ENCODE data around the gene MANBA.

The MANBA gene

DNA sequence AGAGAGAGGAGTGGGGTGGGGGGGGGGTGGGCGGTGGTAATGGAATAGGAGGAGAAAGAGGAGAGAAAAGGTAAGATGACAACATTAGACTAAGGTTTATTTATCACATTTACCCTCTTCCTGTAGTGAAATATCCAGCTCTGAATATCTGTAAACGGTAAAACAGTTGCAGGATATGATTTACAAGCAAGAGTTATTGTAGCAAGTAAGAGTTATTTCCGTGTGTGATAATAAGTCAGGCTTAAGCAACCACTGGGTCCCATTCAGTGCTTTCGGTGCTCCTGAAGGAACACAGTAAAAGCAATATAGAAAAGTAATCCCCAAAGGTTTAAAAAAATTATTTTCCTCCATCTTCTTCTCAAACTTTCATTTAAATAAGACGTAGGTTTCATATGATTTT is 103.6 kb downstream of the MANBA start:
- no peak for TF ChIP-seq CTCF (IDR thresholded peaks at IDR 0.05; ENCODE audit: poor library complexity, severe bottlenecking)
- Histone ChIP-seq H3K27ac (ENCODE audit: poor library complexity, severe bottlenecking) (no peak overlapping the region), H3K9me3 (ENCODE audit: severe bottlenecking) (no peaks in the 10 kb centered on the region), H3K4me3 (ENCODE audit: severe bottlenecking) (no peak overlapping the region), H3K4me1 (ENCODE audit: insufficient read depth, poor library complexity, severe bottlenecking) (no peaks in the 10 kb centered on the region), H3K36me3 (ENCODE audit: low read depth) (no peaks in the 10 kb centered on the region), H3K27me3 (ENCODE audit: insufficient read depth, poor library complexity, severe bottlenecking) (no peaks in the 10 kb centered on the region)
- no peak for DNase-seq (ENCODE audit: low spot score)
- ATAC-seq (ENCODE audit: low read depth) = no peak

DNA sequence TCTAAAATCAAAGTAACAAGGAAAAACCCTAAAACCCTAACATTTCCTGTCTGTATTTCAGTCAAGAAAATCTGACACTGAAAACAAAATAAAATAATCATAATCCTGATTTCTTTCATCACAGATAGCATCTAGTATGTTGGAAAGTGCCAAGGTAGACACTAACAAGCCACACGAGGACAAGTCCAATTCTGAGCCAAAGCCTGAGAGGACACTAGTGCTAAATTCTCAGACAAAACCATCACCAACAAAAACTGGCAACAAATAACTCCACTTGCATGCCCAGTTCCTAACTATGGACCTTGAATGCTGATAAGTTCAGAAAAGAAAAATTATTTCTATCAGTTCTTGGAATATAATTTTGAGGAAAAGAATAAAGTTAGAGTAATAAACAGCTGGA is 113.7 kb downstream of the MANBA start:
- no peaks in the 10 kb centered on the region for H3K9me3 ChIP-seq (ENCODE audit: severe bottlenecking)
- no peak for TF ChIP-seq CTCF (IDR thresholded peaks at IDR 0.05; ENCODE audit: poor library complexity, severe bottlenecking)
- peaks cover 22% of the 10 kb centered on the region for H3K36me3 ChIP-seq (ENCODE audit: low read depth)
- no peaks in the 10 kb centered on the region for H3K27me3 ChIP-seq (ENCODE audit: insufficient read depth, poor library complexity, severe bottlenecking)
- ATAC-seq (ENCODE audit: low read depth) = no peak
- H3K27ac ChIP-seq (ENCODE audit: poor library complexity, severe bottlenecking) = no peak overlapping the region
- H3K4me1 ChIP-seq (ENCODE audit: insufficient read depth, poor library complexity, severe bottlenecking) = no peaks in the 10 kb centered on the region
- DNase-seq (ENCODE audit: low spot score) = no peak
- no peak overlapping the region for H3K4me3 ChIP-seq (ENCODE audit: severe bottlenecking)

- Histone ChIP-seq H3K4me3 (ENCODE audit: severe bottlenecking) (no peak overlapping the region), H3K27ac (ENCODE audit: poor library complexity, severe bottlenecking) (no peak overlapping the region), H3K36me3 (ENCODE audit: low read depth) (peaks cover 15% of the 10 kb centered on the region), H3K9me3 (ENCODE audit: severe bottlenecking) (no peaks in the 10 kb centered on the region), H3K4me1 (ENCODE audit: insufficient read depth, poor library complexity, severe bottlenecking) (peaks cover 11% of the 10 kb centered on the region), H3K27me3 (ENCODE audit: insufficient read depth, poor library complexity, severe bottlenecking) (no peaks in the 10 kb centered on the region)
- DNase-seq (ENCODE audit: low spot score) (no peak), ATAC-seq (ENCODE audit: low read depth) (no peak)
- TF ChIP-seq CTCF (IDR thresholded peaks at IDR 0.05; ENCODE audit: poor library complexity, severe bottlenecking) = no peak
These were observed 118.0 kb downstream of the MANBA start for GRCh38 chr4:102642631-102643298.

DNA sequence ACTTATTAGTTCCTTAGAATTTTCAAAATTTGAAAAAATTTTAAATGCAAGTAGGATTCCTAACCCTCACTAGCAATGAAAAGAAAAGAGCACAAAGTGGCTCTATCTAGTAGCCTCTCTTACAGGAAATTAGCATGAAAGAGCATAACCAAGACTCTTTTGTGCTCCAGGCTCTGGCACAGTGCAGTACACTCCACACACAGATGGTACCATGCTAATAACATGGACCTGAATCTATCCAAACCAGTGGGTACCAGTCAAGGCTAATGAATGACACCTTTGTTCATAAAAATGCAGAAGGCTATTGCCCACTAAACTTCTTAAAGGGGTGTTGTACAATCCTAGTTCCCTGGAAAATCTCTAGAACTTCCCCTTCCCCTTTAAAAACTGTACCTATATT is 119.0 kb downstream of the MANBA start:
- no peak for TF ChIP-seq CTCF (IDR thresholded peaks at IDR 0.05; ENCODE audit: poor library complexity, severe bottlenecking)
- ATAC-seq (ENCODE audit: low read depth) = no peak
- H3K36me3 ChIP-seq (ENCODE audit: low read depth) = peaks cover 18% of the 10 kb centered on the region
- H3K4me1 ChIP-seq (ENCODE audit: insufficient read depth, poor library complexity, severe bottlenecking) = peaks cover 11% of the 10 kb centered on the region
- no peak overlapping the region for H3K27ac ChIP-seq (ENCODE audit: poor library complexity, severe bottlenecking)
- no peak overlapping the region for H3K4me3 ChIP-seq (ENCODE audit: severe bottlenecking)
- no peaks in the 10 kb centered on the region for H3K27me3 ChIP-seq (ENCODE audit: insufficient read depth, poor library complexity, severe bottlenecking)
- H3K9me3 ChIP-seq (ENCODE audit: severe bottlenecking) = no peaks in the 10 kb centered on the region
- DNase-seq (ENCODE audit: low spot score) = no peak

DNA sequence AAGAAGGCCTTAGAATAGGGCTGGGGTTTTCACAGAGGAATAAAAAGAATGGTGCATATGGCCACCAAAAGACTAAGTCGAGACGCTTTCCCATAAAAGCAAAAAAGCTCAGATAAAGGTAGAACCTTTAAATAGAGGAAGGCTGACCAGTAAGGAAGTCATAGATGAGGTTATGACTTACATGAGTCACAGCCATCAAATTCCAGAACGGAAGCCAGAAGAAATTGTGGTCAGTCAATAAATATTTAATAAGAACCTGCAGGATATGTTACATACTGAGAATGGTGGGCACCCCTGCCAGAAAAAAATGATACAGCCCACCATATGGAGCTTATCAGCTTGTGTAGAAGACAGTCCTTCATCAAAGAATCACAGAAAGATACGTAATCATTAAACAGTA is 120.1 kb downstream of the MANBA start:
- no peaks in the 10 kb centered on the region for H3K9me3 ChIP-seq (ENCODE audit: severe bottlenecking)
- ATAC-seq (ENCODE audit: low read depth) (peak; percentile 79), DNase-seq (ENCODE audit: low spot score) (no peak)
- peaks cover 17% of the 10 kb centered on the region for H3K36me3 ChIP-seq (ENCODE audit: low read depth)
- H3K27me3 ChIP-seq (ENCODE audit: insufficient read depth, poor library complexity, severe bottlenecking) = no peaks in the 10 kb centered on the region
- H3K4me1 ChIP-seq (ENCODE audit: insufficient read depth, poor library complexity, severe bottlenecking) = peaks cover 11% of the 10 kb centered on the region
- H3K27ac ChIP-seq (ENCODE audit: poor library complexity, severe bottlenecking) = peak overlapping the region; percentile 45
- no peak for TF ChIP-seq CTCF (IDR thresholded peaks at IDR 0.05; ENCODE audit: poor library complexity, severe bottlenecking)
- no peak overlapping the region for H3K4me3 ChIP-seq (ENCODE audit: severe bottlenecking)

Data from RWPE2 (cell line).